Nephron progenitor cell (in vitro differentiated cells): ENCODE data around the gene LHB.

Experiments used
- DNase-seq: peaks from one replicate; pipeline ENCODE4 v3.0.0; 2021
- H3K27ac Mint-ChIP-seq: 2 replicates; pipeline ENCODE4 v1.8.0; 2021; ENCODE audit warnings: mild to moderate bottlenecking, moderate library complexity, mixed read lengths
- H3K27me3 Mint-ChIP-seq: 2 replicates; pipeline ENCODE4 v1.8.0; 2021; ENCODE audit warnings: mild to moderate bottlenecking, low read depth, mixed read lengths; ENCODE audit not compliant: poor library complexity
- H3K36me3 Mint-ChIP-seq: 2 replicates; pipeline ENCODE4 v1.8.0; 2021; ENCODE audit warnings: low read depth, mixed read lengths
- H3K4me1 Mint-ChIP-seq: 2 replicates; pipeline ENCODE4 v1.8.0; 2021; ENCODE audit warnings: mixed read lengths
- H3K4me3 Mint-ChIP-seq: 2 replicates; pipeline ENCODE4 v1.8.0; 2021; ENCODE audit warnings: mild to moderate bottlenecking, moderate library complexity, mixed read lengths
- H3K9me3 Mint-ChIP-seq: 2 replicates; pipeline ENCODE4 v1.8.0; 2021; ENCODE audit warnings: mild to moderate bottlenecking, moderate library complexity, mixed read lengths
- CTCF ChIP-seq: fragments of 200-600 bp; sonication (generic); IDR thresholded peaks from 2 replicates; pipeline ENCODE4 v1.5.0; 2021; ENCODE audit warnings: antibody characterized with exemption

Gene LHB

GRCh38 chr19:48969276-48970138 lies 47.4 kb downstream of the LHB start:
- Mint-ChIP-seq H3K4me3 (no peak overlapping the region), H3K4me1 (peaks cover 42% of the 10 kb centered on the region), H3K36me3 (peaks cover 54% of the 10 kb centered on the region), H3K9me3 (no peaks in the 10 kb centered on the region), H3K27me3 (peaks cover 2% of the 10 kb centered on the region), H3K27ac (no peak overlapping the region)
- no peak for DNase-seq
- no peak for TF ChIP-seq CTCF

DNA sequence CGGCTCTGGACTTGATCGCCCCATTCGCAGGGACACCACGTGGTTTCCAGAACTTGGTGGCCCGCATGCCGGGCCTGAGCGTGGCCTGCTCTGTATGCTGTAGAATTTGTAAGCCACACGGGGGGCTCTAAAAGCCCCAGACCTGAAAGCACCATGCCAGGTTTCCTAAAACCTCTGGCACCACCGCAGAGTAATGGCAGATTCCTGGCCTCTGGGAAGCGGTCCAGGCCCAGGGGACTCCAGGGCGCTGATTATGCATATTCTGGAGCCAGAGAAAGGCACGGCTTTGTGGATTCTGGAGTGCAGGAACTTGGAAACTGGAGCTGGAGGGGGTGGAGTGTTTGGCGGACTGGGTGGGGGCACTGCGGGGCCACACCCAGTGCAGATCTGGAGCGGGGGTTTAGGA lies 48.1 kb downstream of the LHB start:
- Mint-ChIP-seq H3K4me1 (peaks cover 49% of the 10 kb centered on the region), H3K27me3 (peaks cover 2% of the 10 kb centered on the region), H3K9me3 (no peaks in the 10 kb centered on the region), H3K27ac (no peak overlapping the region), H3K36me3 (peaks cover 54% of the 10 kb centered on the region), H3K4me3 (no peak overlapping the region)
- DNase-seq: no peak
- TF ChIP-seq CTCF: no peak

GRCh38 chr19:48968179-48968661 lies 48.7 kb downstream of the LHB start:
- Mint-ChIP-seq H3K9me3 (no peaks in the 10 kb centered on the region), H3K27ac (peak overlapping the region; percentile 58), H3K4me3 (no peak overlapping the region), H3K4me1 (peaks cover 55% of the 10 kb centered on the region), H3K27me3 (peaks cover 5% of the 10 kb centered on the region), H3K36me3 (peaks cover 53% of the 10 kb centered on the region)
- no peak for DNase-seq
- TF ChIP-seq CTCF: no peak

GRCh38 chr19:48967346-48968178 lies 49.3 kb downstream of the LHB start:
- peaks cover 61% of the 10 kb centered on the region for H3K4me1 Mint-ChIP-seq
- peaks cover 48% of the 10 kb centered on the region for H3K36me3 Mint-ChIP-seq
- no peaks in the 10 kb centered on the region for H3K9me3 Mint-ChIP-seq
- H3K27ac Mint-ChIP-seq: peak overlapping the region; percentile 78
- peak overlapping the region; percentile 99 for H3K4me3 Mint-ChIP-seq
- DNase-seq: no peak
- no peak for TF ChIP-seq CTCF
- H3K27me3 Mint-ChIP-seq: peaks cover 7% of the 10 kb centered on the region

- peaks cover 48% of the 10 kb centered on the region for H3K36me3 Mint-ChIP-seq
- peaks cover 69% of the 10 kb centered on the region for H3K4me1 Mint-ChIP-seq
- no peak for DNase-seq
- peak overlapping the region; percentile 77 for H3K27ac Mint-ChIP-seq
- peaks cover 7% of the 10 kb centered on the region for H3K27me3 Mint-ChIP-seq
- TF ChIP-seq CTCF: no peak
- peak overlapping the region; percentile 99 for H3K4me3 Mint-ChIP-seq
- no peaks in the 10 kb centered on the region for H3K9me3 Mint-ChIP-seq
Measured at GRCh38 chr19:48966541-48967345, 50.1 kb downstream of the LHB start.
